Neuronal stem cell (in vitro differentiated cells): ENCODE results near the gene AGXT2.

ENCODE experiments used
- DNase-seq: peaks from one replicate; pipeline ENCODE4 v3.0.0-alpha.2; 2013; ENCODE audit warnings: low spot score
- H2AFZ ChIP-seq: one replicate; pipeline ENCODE4 v1.6.1; 2013; ENCODE audit warnings: mild to moderate bottlenecking, low read length, inconsistent platforms
- H2AK5ac ChIP-seq: 2 replicates; pipeline ENCODE4 v1.6.1; 2013; ENCODE audit warnings: low read depth, mild to moderate bottlenecking, inconsistent platforms, low read length, moderate library complexity, mixed read lengths
- H2BK120ac ChIP-seq: 2 replicates; pipeline ENCODE4 v1.6.1; 2013; ENCODE audit warnings: low read depth, mild to moderate bottlenecking, inconsistent platforms, low read length, moderate library complexity, mixed read lengths
- H2BK12ac ChIP-seq: one replicate; pipeline ENCODE4 v1.6.1; 2013; ENCODE audit warnings: low read length, inconsistent platforms
- H2BK15ac ChIP-seq: 2 replicates; pipeline ENCODE4 v1.6.1; 2013; ENCODE audit warnings: mild to moderate bottlenecking, low read length, inconsistent platforms, mixed read lengths
- H2BK5ac ChIP-seq: one replicate; pipeline ENCODE4 v1.6.1; 2013; ENCODE audit warnings: inconsistent platforms, mild to moderate bottlenecking, low read length, moderate library complexity
- H3K14ac ChIP-seq: one replicate; pipeline ENCODE4 v1.6.1; 2013; ENCODE audit warnings: low read length, inconsistent platforms
- H3K18ac ChIP-seq: 2 replicates; pipeline ENCODE4 v1.6.1; 2013; ENCODE audit warnings: low read length, inconsistent platforms
- H3K23ac ChIP-seq: 2 replicates; pipeline ENCODE4 v1.6.1; 2013; ENCODE audit warnings: low read depth, mild to moderate bottlenecking, mixed read lengths, low read length, inconsistent platforms; ENCODE audit not compliant: poor library complexity
- H3K27ac ChIP-seq: replicated peaks from 3 replicates; pipeline ENCODE4 v1.5.1; 2013; ENCODE audit warnings: low read length, inconsistent platforms
- H3K27me3 ChIP-seq, 3 experiments: 2 replicates each; pipeline ENCODE4 v1.6.1; 2013; ENCODE audit warnings: low read length in 3 of 3, mild to moderate bottlenecking in 2 of 3, inconsistent platforms in 1 of 3, low read depth in 1 of 3, mixed read lengths in 1 of 3, moderate library complexity in 1 of 3; ENCODE audit not compliant: control insufficient read depth in 3 of 3, insufficient read depth in 3 of 3
- H3K36me3 ChIP-seq, 2 donors: replicated peaks in 1 of 2; 2 replicates each; pipeline ENCODE4 v1.6.1; 2013; ENCODE audit warnings: low read length in 2 of 2; ENCODE audit not compliant: control insufficient read depth in 2 of 2, insufficient read depth in 2 of 2
- H3K4ac ChIP-seq: 2 replicates; pipeline ENCODE4 v1.6.1; 2013; ENCODE audit warnings: inconsistent platforms, mild to moderate bottlenecking, low read length, moderate library complexity
- H3K4me1 ChIP-seq, 2 donors: 1 replicate in 1 of 2; 2 replicates in 1 of 2; pipeline ENCODE4 v1.6.1; 2013; ENCODE audit warnings: low read length in 2 of 2, low read depth in 1 of 2; ENCODE audit not compliant: control insufficient read depth in 2 of 2, insufficient read depth in 1 of 2
- H3K4me2 ChIP-seq: one replicate; pipeline ENCODE4 v1.6.1; 2013; ENCODE audit warnings: mild to moderate bottlenecking, low read length, inconsistent platforms; ENCODE audit not compliant: insufficient read depth, poor library complexity, severe bottlenecking
- H3K4me3 ChIP-seq, 2 donors: 2 replicates each; pipeline ENCODE4 v1.5.1; 2013; ENCODE audit warnings: low read length in 2 of 2, mild to moderate bottlenecking in 2 of 2, inconsistent platforms in 1 of 2, moderate library complexity in 1 of 2
- H3K79me1 ChIP-seq: one replicate; pipeline ENCODE4 v1.6.1; 2013; ENCODE audit warnings: low read depth, mild to moderate bottlenecking, inconsistent platforms, low read length, moderate library complexity
- H3K9ac ChIP-seq: one replicate; pipeline ENCODE4 v1.6.1; 2013; ENCODE audit warnings: mild to moderate bottlenecking, low read depth, low read length, inconsistent platforms; ENCODE audit not compliant: poor library complexity
- H3K9me3 ChIP-seq, 2 donors: replicated peaks in 1 of 2; 2 replicates each; pipeline versions ENCODE3 to v1.6.1; 2013; ENCODE audit warnings: low read length in 2 of 2, mild to moderate bottlenecking in 2 of 2, inconsistent platforms in 1 of 2, low read depth in 1 of 2, mixed read lengths in 1 of 2, moderate library complexity in 1 of 2; ENCODE audit not compliant: control insufficient read depth in 2 of 2, insufficient read depth in 1 of 2
- H4K8ac ChIP-seq: one replicate; pipeline ENCODE4 v1.6.1; 2013; ENCODE audit warnings: low read depth, mild to moderate bottlenecking, inconsistent platforms, low read length, moderate library complexity
- H4K91ac ChIP-seq: one replicate; pipeline ENCODE4 v1.6.1; 2013; ENCODE audit warnings: low read length, low read depth, mild to moderate bottlenecking, inconsistent platforms; ENCODE audit not compliant: poor library complexity
- WGBS, 2 donors: extraction: QIAGEN DNeasy Blood & Tissue Kit; methylation state at CpG; one replicate each; pipeline ENCODE4 v1.1.7; 2013; ENCODE audit warnings: missing lambda C conversion rate in 2 of 2, mixed read lengths in 1 of 2; ENCODE audit not compliant: insufficient read length in 2 of 2, insufficient replicate concordance in 1 of 2; ENCODE audit errors: extremely low coverage in 2 of 2; 5-methylcytosine and 5-hydroxymethylcytosine counted together

The AGXT2 gene

GRCh38 chr5:34993951-34994350, 53.8 kb downstream of the AGXT2 start:
- Histone ChIP-seq H3K14ac (no peak overlapping the region), H2AK5ac (no peak overlapping the region), H2BK120ac (no peak overlapping the region), H4K91ac (no peak overlapping the region), H3K9ac (no peak overlapping the region), H3K18ac (no peak overlapping the region), H3K23ac (no peak overlapping the region), H3K4me3 (no peak overlapping the region), H2BK15ac (no peak overlapping the region), H3K4me1 (no peaks in the 10 kb centered on the region), H3K9me3 (no peaks in the 10 kb centered on the region), H3K4me2 (no peak overlapping the region), H4K8ac (no peak overlapping the region), H2BK12ac (no peak overlapping the region), H2AFZ (no peak overlapping the region), H3K27me3 (no peaks in the 10 kb centered on the region), H3K4ac (no peak overlapping the region), H3K27ac (no peak overlapping the region), H3K79me1 (no peaks in the 10 kb centered on the region), H3K36me3 (no peaks in the 10 kb centered on the region), H2BK5ac (no peak overlapping the region)
- no CpG with 5 or more reads among the region's 8 CpGs for WGBS, 2 donors
- no peak for DNase-seq

DNA sequence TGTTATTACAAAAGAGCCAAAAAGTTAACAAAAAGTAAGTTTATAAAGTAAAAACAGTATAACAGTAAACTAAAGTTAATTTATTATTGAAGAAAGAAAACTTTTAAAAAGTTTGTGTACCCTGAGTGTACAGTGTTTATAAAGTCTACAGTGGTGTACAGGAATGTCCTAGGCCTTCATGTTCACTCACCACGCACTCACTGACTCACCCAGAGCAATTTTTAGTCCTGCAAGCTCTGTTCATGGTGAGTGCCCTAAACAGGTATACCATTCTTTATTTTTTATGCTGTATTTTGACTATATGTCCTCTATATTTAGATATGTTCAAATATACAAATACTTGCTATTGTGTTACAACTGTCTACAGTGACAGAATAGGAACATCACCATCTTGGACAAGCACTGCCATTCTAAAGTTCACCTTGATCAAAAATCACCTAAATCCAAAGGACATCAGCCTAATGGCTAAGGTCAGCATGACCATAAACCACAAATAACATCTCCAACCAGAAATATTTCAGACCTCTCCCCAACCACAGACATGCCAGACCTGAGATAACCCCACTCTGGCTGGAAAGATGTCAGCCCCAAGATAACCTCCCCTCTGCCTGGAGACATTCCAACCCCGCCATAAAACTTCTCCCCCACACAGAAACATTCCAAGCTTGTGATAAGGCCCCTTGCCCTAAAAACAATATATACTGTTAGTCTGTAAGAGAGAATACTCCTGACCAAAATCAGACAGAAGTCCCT, 56.1 kb downstream of the AGXT2 start:
- no peak overlapping the region for H2BK120ac ChIP-seq
- no peak for DNase-seq
- no peaks in the 10 kb centered on the region for H3K36me3 ChIP-seq
- no CpG with 5 or more reads among the region's 2 CpGs for WGBS, 2 donors
- no peaks in the 10 kb centered on the region for H3K79me1 ChIP-seq
- H3K9me3 ChIP-seq: peaks cover 0 to 4% of the 10 kb centered on the region in 2 donors
- H3K14ac ChIP-seq: no peak overlapping the region
- H3K4me3 ChIP-seq: no peak overlapping the region
- H2AK5ac ChIP-seq: no peak overlapping the region
- H2BK15ac ChIP-seq: no peak overlapping the region
- H3K23ac ChIP-seq: no peak overlapping the region
- H3K27me3 ChIP-seq: no peaks in the 10 kb centered on the region
- H4K8ac ChIP-seq: no peak overlapping the region
- H3K9ac ChIP-seq: no peak overlapping the region
- H3K4ac ChIP-seq: no peak overlapping the region
- H3K4me2 ChIP-seq: no peak overlapping the region
- no peak overlapping the region for H3K18ac ChIP-seq
- H3K4me1 ChIP-seq: no peaks in the 10 kb centered on the region
- no peak overlapping the region for H2AFZ ChIP-seq
- H3K27ac ChIP-seq: no peak overlapping the region
- H2BK12ac ChIP-seq: no peak overlapping the region
- H2BK5ac ChIP-seq: no peak overlapping the region
- no peak overlapping the region for H4K91ac ChIP-seq

DNA sequence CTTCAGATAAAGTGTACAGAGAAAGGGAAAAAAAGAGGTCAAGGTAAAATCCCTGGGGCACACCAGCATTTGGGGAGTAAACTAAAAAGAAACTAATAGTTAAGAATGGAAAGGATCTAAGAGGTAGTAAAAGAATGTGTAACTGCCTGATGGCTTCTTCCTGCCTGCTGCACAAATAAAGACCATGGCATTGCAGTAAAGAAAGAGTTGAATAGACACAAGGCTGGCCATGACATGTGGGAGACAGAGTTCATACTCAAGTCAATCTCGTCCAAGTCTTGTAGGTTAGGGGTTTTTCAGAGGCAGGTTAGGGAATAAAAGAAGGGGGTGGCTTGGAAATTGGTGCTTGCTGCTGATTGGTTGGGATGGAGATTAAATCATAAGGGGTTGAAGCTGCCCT, 60.8 kb downstream of the AGXT2 start:
- Histone ChIP-seq H2BK15ac (no peak overlapping the region), H2BK5ac (no peak overlapping the region), H3K79me1 (no peaks in the 10 kb centered on the region), H3K9ac (no peak overlapping the region), H2AK5ac (no peak overlapping the region), H3K23ac (no peak overlapping the region), H3K18ac (no peak overlapping the region), H3K27ac (no peak overlapping the region), H4K91ac (no peak overlapping the region), H3K27me3 (no peaks in the 10 kb centered on the region), H3K14ac (no peak overlapping the region), H3K4me3 (no peak overlapping the region), H3K36me3 (no peaks in the 10 kb centered on the region), H3K4me2 (no peak overlapping the region), H2BK120ac (no peak overlapping the region), H2BK12ac (no peak overlapping the region), H3K4me1 (no peaks in the 10 kb centered on the region), H3K9me3 (peaks cover 4 to 11% of the 10 kb centered on the region in 2 donors), H3K4ac (no peak overlapping the region), H2AFZ (no peak overlapping the region), H4K8ac (no peak overlapping the region)
- DNase-seq: no peak
- WGBS, 2 donors: no CpG with 5 or more reads among the region's 1 CpG

GRCh38 chr5:34982823-34983222, 64.9 kb downstream of the AGXT2 start:
- H3K27me3 ChIP-seq: no peaks in the 10 kb centered on the region
- DNase-seq: no peak
- no CpG with 5 or more reads among the region's 4 CpGs for WGBS, 2 donors
- no peak overlapping the region for H3K27ac ChIP-seq
- no peak overlapping the region for H3K4me3 ChIP-seq
- no peak overlapping the region for H3K4ac ChIP-seq
- H3K36me3 ChIP-seq: no peaks in the 10 kb centered on the region
- H3K79me1 ChIP-seq: no peaks in the 10 kb centered on the region
- H3K4me2 ChIP-seq: no peak overlapping the region
- H3K23ac ChIP-seq: no peak overlapping the region
- no peak overlapping the region for H2BK120ac ChIP-seq
- no peak overlapping the region for H3K14ac ChIP-seq
- H3K9me3 ChIP-seq: peaks cover 4 to 11% of the 10 kb centered on the region in 2 donors
- H4K91ac ChIP-seq: no peak overlapping the region
- no peak overlapping the region for H2AK5ac ChIP-seq
- H2BK15ac ChIP-seq: no peak overlapping the region
- H3K18ac ChIP-seq: no peak overlapping the region
- no peak overlapping the region for H2BK5ac ChIP-seq
- no peak overlapping the region for H3K9ac ChIP-seq
- H4K8ac ChIP-seq: no peak overlapping the region
- no peak overlapping the region for H2AFZ ChIP-seq
- H2BK12ac ChIP-seq: no peak overlapping the region
- no peaks in the 10 kb centered on the region for H3K4me1 ChIP-seq
